ENCODE results near the gene MFGE8.

MFGE8 gene

DNA sequence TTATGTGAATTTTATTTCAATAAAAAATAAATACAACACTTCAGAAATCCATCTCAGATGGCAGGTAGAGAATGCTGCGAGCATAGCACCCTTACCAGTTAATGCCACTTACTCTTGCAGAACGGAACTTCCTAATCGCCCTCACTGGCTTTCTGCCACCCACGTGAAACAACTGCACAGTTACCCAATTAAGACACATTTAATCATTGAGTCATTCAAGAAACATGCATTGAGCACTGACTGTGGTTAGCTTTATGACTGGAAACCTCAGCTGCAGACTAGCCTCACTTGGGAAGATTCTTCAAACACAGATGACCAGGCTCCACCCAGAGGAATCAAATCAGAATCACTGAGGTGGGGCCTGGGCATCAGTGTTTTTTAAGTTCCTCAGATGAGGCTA lies 5.6 kb upstream of the MFGE8 start:
- DNase-seq = no peak

DNA sequence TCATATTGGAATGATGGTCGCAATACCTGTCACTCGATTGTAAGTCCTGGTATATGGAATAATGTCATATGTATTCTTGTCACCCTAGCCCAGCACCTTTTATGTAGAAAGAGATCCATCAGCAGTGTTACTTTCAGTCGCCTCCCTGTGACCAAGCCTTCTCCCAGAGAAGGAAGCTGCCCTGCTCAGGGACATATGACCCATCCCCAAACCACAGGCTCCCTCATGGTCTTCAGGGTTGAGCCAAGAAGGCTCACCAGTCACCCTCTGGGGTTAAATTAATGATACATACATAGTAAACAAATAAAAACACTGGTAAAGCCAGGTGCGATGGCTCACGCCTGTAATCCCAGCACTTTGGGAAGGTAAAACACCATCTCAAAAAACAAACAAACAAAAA lies 4.6 kb upstream of the MFGE8 start:
- DNase-seq = no peak

DNA sequence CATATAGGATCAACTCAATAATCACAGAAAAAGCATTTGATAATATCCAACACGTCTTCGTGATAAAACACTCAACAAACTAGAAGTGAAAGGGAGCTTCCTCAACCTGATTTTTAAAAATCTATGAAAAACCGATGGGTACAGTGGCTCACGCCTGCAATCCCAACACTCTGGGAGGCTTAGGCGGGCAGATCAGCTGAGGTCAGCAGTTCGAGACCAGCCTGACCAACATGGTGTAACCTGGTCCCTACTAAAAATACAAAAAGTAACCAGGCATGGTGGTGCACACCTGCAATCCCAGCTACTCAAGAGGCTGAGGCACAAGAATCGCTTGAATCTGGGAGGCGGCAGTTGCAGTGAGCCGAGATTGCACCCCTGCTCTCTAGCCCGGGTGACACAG lies 2.2 kb upstream of the MFGE8 start:
- DNase-seq = no peak

DNA sequence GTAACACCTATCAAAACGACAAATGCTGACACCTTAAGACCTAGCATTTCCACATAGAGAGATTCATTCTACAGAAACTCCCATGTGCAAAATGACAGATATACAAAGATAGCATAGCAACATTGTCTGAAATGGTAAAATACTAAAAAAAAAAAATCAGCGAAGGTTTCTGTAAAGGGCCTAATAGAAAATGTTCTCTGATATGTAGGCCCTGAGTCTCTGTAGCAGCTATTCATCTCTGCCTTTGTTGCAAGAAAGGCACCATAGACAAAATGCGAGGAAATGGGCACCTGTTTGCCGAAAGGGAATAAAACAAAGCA lies 631 bp upstream of the MFGE8 start:
- DNase-seq = no peak

- no peak for DNase-seq
Observed at GRCh38 chr15:88912500-88912921, 668 bp downstream of the MFGE8 start.

- DNase-seq = peak; percentile 33
Observed at GRCh38 chr15:88911766-88912118, 1.4 kb downstream of the MFGE8 start.

DNA sequence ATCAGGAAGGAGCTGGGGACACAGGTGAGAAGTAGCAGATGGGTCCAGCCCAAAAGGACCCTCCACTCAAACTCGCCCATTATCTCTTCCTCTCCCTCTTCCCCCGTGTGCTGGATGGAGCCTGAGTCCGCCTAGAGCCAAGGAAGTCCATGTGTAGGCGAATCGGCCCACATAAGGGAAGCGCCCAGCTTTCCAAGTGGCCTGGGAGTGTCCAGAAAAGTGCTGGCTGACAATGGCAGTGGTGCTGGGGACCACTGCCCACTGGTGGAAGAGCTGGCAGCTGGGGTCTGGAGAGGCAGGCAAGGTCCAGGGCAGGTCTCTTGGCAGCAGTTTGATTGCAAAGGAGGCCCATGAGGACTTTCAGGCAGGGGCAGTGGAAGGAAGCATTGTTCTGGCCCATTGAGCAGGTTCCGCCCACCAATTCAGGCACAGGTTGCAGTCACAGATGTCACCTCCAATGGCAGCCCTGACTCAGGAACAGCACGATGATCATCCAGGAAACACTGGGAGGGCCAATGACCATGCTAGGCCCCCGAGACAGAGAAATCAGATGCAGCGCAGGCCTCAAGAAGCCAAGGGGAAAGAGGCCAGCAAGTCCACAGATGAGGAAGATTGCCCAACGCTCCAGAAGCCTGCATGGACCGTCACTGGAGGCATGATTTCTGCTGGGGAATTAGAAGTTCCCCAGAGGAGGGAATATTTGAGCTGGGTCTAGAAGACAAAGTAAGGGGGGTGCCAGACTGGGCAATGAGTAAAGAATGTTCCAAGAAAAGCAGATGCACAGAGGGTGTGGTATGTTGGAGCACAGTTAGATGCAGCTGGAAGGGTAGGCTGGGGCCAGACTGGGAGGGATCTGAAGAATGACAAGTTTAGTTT lies 3.0 kb downstream of the MFGE8 start:
- DNase-seq = no peak

DNA sequence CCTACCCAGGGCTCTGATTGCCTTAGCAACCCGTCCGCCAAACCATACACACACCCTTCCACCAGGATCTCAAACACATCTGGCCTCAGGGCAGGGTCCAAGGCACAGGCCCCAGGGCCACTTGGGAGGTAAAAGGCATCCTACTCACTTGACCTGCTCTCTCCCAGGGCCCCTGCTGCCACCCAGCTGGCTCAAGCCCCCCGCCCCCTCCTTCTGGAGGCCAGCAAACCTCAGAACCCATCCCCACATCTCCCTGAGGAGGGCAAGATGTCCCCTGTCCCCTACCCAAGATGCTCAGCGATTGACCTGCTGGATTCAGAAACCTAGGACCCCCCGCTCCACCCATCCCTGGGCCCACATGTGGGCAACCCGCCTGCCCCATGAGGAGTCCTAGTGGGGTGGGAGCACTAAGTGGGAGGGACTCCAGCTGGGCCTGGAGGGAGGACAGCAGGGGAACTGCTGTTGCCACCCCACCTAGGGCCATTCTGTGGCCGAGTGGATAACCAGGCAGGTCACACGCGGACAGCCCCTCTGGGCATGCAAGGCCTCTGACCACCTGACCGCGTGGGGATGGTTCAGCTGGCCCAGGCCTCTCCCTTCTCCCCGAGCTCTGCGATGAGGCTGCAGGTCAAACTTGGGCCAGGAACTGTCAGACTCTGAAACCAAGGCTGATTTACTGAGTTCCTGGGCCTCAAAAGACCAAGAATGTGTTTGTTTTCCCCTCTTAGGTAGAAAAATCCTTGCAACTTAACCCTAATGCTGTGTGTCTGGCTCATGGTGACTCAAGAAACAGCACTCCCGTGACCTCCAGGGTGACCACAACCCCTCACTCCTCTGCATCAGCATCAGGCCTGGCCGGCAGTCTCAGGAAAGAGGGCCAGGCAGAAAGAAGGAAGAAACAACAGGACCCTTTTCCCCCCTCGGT lies 4.2 kb downstream of the MFGE8 start:
- DNase-seq = no peak

DNA sequence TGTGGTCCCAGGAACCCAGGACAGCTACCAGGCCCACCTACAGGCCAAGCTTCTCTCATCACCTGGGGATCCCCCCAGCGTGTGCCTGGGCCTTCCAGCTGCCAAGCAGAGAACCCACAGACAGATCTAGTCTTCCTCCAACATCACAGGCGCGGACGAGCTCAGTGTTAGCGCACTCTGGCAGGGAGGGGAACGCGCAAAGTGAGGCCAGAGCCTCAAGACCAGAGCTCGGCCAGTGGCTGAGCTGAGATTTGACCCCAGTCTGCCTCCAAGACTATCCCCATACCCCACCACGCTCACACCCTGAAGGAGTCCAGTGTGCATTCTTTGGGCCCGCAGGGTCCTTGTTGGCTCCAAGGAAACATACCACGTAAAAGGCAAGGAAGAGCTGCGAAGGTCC lies 5.1 kb downstream of the MFGE8 start:
- no peak for DNase-seq

GRCh38 chr15:88907111-88907510 lies 6.1 kb downstream of the MFGE8 start:
- DNase-seq = no peak

DNA sequence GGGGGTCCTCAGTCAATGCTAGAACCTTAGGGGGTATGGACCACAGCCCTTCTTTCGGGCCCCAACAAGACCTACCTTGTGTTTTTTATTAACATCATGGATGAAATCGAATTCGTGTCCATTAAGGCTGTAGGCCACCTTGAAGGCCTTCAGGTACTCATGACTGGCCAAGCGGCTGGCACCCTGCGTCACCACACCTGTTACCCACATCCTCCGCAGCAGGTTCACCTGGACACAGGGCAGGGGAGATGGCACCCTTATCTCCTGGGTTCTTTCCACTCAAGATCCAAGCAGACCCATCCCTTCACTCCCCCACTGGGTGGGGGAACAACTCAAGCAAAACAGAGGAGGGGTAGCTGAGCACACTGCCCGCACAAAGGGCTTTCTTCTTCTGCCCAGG lies 6.6 kb downstream of the MFGE8 start:
- DNase-seq = no peak

- no peak for DNase-seq
Observed at GRCh38 chr15:88906130-88906529, 7.0 kb downstream of the MFGE8 start.

DNA sequence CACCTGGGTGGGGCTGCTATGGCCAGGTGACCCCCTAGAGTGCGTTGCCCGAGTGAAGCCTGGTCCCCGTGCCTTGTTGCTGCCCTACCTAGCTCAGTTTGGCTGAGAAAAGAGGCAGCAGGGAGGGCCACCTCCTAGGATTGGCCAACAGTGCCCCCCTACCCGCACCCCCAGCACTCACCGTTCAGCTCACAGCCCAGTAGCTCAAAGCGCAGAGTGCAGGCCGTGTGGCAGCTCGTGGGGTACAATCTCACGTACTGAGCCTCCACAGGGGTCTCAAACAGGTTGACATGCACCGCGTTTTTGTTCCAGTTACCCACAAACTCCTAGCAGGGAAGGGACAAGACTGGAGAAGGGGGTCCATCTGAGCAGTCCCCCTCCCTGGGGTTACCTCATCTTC lies 7.6 kb downstream of the MFGE8 start:
- no peak for DNase-seq

DNA sequence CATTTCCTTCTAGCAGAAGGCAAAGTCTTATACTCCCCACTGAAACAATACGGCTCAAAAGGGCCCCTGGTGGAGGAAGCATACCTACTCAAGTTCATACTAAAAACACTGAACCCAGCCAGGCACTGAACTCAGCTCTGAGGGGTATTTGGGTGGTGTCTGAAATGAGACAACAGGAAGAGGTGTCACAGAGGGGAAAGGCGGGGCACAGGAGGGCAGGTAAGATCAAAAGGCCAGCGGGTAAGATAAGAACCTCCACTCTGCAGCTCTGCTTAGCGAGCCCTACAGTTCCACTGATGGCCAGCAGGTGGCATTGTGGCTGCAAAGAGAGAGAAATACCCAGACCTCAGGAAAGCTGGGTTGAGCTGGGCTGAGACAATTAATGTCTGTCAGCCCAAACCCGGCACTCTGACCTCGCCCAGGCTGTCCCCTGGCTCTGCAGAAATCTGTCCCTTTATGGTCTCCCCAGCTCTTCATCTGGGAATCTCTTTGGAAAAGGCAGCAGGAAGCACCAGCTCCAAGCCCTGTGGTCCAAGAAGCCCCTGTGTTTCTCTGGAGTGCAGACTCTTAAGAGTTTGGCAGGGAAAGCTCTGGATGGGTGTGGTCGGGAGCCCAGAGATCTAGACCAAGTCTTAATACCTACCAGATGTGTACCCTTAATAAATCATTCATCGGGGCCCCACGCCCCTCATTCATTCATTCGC lies 8.4 kb downstream of the MFGE8 start:
- DNase-seq = no peak

GRCh38 chr15:88904257-88904623 lies 8.9 kb downstream of the MFGE8 start:
- no peak for DNase-seq

GRCh38 chr15:88902846-88903245 lies 10.3 kb downstream of the MFGE8 start:
- DNase-seq = no peak

DNA sequence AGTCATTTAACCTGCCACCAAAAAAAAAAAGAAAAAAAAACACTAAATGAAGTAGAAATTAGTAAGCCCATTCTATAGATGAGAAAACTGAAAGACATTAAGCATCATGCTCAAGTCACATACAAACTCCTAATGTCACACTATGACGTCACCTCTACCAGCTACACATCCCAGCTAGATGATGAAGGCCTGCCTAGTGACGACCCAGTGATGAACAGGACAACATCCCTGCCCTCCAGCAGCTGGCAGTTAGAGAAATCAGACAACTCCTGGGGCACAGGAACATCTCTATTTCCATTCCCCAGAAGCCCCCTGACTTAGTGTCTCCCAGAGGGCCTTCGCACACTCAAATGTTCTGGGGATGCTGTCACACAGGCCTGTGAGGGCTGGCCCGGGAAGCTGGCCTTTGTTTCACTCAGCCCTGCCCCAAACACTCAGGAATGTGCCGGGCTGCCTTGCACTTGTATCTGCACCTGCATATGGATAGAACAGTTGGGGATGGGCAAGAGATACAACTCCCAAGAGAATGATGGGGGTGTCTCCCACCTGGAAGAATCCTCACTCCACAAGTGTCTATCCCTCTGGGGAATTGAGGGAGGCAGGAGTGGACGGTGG lies 10.9 kb downstream of the MFGE8 start:
- no peak for DNase-seq

GRCh38 chr15:88901508-88902220 lies 11.5 kb downstream of the MFGE8 start:
- DNase-seq = no peak

DNA sequence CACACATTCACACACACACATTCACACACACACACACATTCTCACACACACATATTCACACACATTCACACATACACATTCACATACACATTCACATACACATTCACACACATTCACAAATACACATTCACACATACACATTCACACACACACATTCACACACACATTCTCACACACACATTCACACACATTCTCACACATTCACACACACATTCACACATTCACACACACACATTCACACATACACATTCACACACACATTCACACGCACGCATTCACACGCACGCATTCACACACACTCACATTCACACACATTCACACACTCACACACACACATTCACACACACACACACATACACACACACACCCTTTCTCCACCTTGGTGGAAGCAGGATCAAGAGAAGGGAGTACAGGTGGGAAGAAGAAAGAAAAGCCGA lies 12.2 kb downstream of the MFGE8 start:
- no peak for DNase-seq

GRCh38 chr15:88900309-88900981 lies 12.7 kb downstream of the MFGE8 start:
- DNase-seq = no peak

DNA sequence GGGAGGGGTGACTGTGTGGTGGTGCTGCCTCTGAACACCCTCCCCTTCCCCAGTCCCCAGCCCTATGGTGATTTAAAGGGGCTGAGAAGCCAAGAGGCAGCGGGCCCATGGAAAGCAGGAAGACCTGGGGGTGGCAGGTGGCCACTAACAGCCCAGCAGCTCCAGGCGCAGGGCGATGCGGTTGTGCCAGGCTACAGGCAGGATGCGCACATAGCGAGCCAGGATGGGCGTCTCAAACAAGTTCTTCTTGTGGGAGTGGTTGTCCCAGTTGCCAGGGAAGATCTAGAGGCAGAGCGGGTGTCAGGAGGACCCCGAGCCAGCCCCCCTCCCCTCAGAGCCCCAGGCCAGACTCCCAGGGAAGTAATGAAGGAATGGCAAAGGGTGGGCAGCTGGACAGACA lies 13.9 kb downstream of the MFGE8 start:
- DNase-seq = no peak

DNA sequence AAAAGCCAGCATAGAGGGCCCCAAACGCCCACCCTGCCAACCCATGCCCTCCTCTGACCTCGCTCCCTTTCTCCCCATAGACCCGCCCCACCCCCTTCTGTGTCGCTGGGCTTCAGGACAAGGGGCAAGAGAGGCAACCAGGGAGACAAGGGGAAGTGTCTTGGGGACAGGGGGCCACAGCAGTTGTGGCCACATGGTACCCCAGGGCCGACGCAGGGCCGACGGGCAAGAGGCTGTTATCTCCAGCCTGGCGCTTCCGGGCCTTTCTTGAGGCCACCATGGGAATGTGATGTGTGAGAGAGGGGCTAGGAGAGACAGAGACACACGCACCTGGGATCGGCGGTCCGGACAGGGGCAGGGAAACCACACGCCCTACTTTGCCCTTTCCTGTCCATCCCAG lies 14.4 kb downstream of the MFGE8 start:
- no peak for DNase-seq
